PC-3 (cell line): ENCODE results near the gene ADAMTS15. TPM values are rescaled to one million over a fixed set of nuclear protein-coding genes. Genes with fewer than 3 reads are reported as not detected.

Experiments used
- ATAC-seq: fragments of 200-7000 bp; cut with Tn5 transposase; 2 replicates; pipeline ENCODE4 v1.9.1; 2020; ENCODE audit warnings: mild to moderate bottlenecking, moderate library complexity
- BruUV-seq: library from RNA; stranded (reverse); fragments of 400-500 nt; replicated peaks from 2 replicates; lab custom pipeline; 2021; lab: Mats Ljungman, UMichigan
- CTCF ChIA-PET: fragments of 300-600 bp; sonication (Branson Sonifier 250); formaldehyde crosslinking; loops from one replicate; lab custom pipeline; 2022; ENCODE audit warnings: antibody characterized with exemption; lab: Charles Lee
- POLR2A ChIA-PET: fragments of 300-600 bp; sonication (Branson Sonifier 250); formaldehyde crosslinking; loops from one replicate; lab custom pipeline; 2022; ENCODE audit warnings: antibody characterized with exemption; ENCODE audit not compliant: unreplicated experiment; lab: Charles Lee
- DNase-seq: peaks from one replicate; pipeline ENCODE4 v3.0.0-alpha.2; 2015
- H2AFZ ChIP-seq: fragments of 300-600 bp; sonication (generic); 2 replicates; pipeline ENCODE4 v1.6.0; 2016; ENCODE audit warnings: antibody characterized with exemption, low read length
- H3F3A ChIP-seq: fragments of 300-600 bp; sonication (generic); one replicate; pipeline ENCODE4 v1.6.0; 2017; ENCODE audit warnings: antibody characterized with exemption, low read length, control low read depth, mild to moderate bottlenecking; ENCODE audit not compliant: unreplicated experiment
- H3K27ac ChIP-seq: fragments of 300-600 bp; sonication (generic); 2 replicates; pipeline ENCODE4 v1.5.1; 2016; ENCODE audit warnings: mild to moderate bottlenecking, low read length
- H3K27me3 ChIP-seq: fragments of 300-600 bp; sonication (generic); 2 replicates; pipeline ENCODE4 v1.6.1; 2016; ENCODE audit warnings: low read length, mixed read lengths
- H3K36me3 ChIP-seq: fragments of 300-600 bp; sonication (generic); 2 replicates; pipeline ENCODE4 v1.6.1; 2016; ENCODE audit warnings: low read depth, mixed run types, low read length, mixed read lengths
- H3K4me1 ChIP-seq: fragments of 300-600 bp; sonication (generic); 2 replicates; pipeline ENCODE4 v1.5.1; 2016; ENCODE audit warnings: low read length; ENCODE audit not compliant: insufficient read depth
- H3K4me2 ChIP-seq: fragments of 300-600 bp; sonication (generic); 2 replicates; pipeline ENCODE4 v1.6.0; 2016; ENCODE audit warnings: low read length
- H3K4me3 ChIP-seq: fragments of 300-600 bp; sonication (generic); 2 replicates; pipeline ENCODE4 v1.5.1; 2016; ENCODE audit warnings: mild to moderate bottlenecking, low read length, mixed read lengths
- H3K79me2 ChIP-seq: fragments of 300-600 bp; sonication (generic); 2 replicates; pipeline ENCODE4 v1.6.1; 2017; ENCODE audit warnings: low read length, mixed read lengths
- H3K9ac ChIP-seq: fragments of 300-600 bp; sonication (generic); 2 replicates; pipeline ENCODE4 v1.6.0; 2016; ENCODE audit warnings: mild to moderate bottlenecking, low read length
- H3K9me2 ChIP-seq: fragments of 300-600 bp; sonication (generic); replicated peaks from 2 replicates; pipeline ENCODE4 v1.6.1; 2016; ENCODE audit warnings: mixed run types, low read length, mixed read lengths
- H3K9me3 ChIP-seq: fragments of 300-600 bp; sonication (generic); 2 replicates; pipeline ENCODE4 v1.6.1; 2016; ENCODE audit warnings: low read length, mixed read lengths
- H4K20me1 ChIP-seq: fragments of 300-600 bp; sonication (generic); 2 replicates; pipeline ENCODE4 v1.6.1; 2016; ENCODE audit warnings: low read length, mixed read lengths
- CTCF ChIP-seq: fragments of 300-600 bp; sonication (generic); conservative IDR thresholded peaks from 2 replicates; pipeline ENCODE4 v1.5.1; 2017; ENCODE audit warnings: antibody characterized with exemption, low read depth, mild to moderate bottlenecking, low read length
- EZH2 ChIP-seq: fragments of 300-600 bp; sonication (generic); IDR thresholded peaks from one replicate; pipeline ENCODE4 v1.6.1; 2017; ENCODE audit warnings: antibody characterized with exemption, mild to moderate bottlenecking, low read length; ENCODE audit not compliant: unreplicated experiment
- EZH2phosphoT487 ChIP-seq: fragments of 300-600 bp; sonication (generic); IDR thresholded peaks from 2 replicates; pipeline ENCODE4 v1.6.1; 2018; ENCODE audit warnings: mild to moderate bottlenecking, antibody characterized with exemption, low read length, borderline replicate concordance
- intact Hi-C: fragments of 100-400 bp; cut with micrococcal nuclease; formaldehyde crosslinking; loops from 2 replicates; pipeline ENCODE4 v1.9.0; 2023
- total RNA-seq: library from RNA; depleted of rRNA; stranded (reverse); fragments of >200 nt; gene quantifications from 2 replicates; pipeline ENCODE4 v1.2.3, GENCODE V29; 2014

ADAMTS15 gene
- total RNA-seq, 1 experiment from 2014 or later: 16.8 TPM

- Histone ChIP-seq H3K27me3 (no peaks in the 10 kb centered on the region), H3F3A (no peaks in the 10 kb centered on the region), H3K27ac (no peak overlapping the region), H3K9ac (no peak overlapping the region), H3K4me3 (no peak overlapping the region), H3K4me1 (no peaks in the 10 kb centered on the region), H3K4me2 (no peak overlapping the region), H2AFZ (no peak overlapping the region), H3K79me2 (no peaks in the 10 kb centered on the region), H3K36me3 (peaks cover 26% of the 10 kb centered on the region), H4K20me1 (no peaks in the 10 kb centered on the region), H3K9me2 (no peaks in the 10 kb centered on the region), H3K9me3 (no peaks in the 10 kb centered on the region)
- ATAC-seq (no peak), DNase-seq (no peak)
- TF ChIP-seq EZH2phosphoT487 (no peak), CTCF (no peak), EZH2 (no peak)
- ChIA-PET POLR2A (no interaction called here), CTCF (no interaction called here)
- no TSS peak for BruUV-seq
- intact Hi-C loops: no loop called here
Observed at GRCh38 chr11:130470832-130471706, 22.6 kb downstream of the ADAMTS15 start.

DNA sequence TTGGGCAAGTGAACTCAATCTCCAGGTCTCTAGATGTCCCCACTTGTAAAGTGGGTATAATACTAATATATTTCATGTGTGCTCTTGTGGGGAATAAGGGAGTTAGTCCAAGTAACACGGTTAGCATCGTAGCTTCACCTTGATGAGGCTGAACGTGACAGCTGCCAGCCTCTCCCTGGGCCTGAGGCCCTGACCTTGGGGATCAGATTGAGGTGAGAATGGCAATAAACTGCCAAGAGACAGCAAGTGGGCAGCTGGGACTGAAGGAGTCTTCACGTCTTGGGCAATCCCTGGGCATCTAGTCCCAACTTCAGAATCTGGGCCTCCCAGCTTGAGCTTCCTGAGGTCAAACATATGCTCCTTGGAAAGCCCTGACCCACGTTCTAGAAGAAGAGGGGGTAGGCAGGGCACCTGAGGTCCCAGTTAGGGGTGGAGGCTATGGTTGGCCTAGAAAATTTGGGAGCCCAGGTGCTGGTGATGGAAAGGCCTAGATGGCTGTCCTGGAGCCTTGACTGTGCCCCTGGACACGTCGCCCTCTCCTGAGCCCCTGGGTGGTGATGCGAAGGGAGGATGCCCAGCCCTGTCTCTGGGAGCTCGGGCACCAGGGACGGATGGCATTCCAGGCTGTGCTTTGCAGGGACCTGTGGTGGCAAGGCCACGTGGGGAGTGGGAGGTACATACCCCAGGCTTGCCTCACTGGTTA is 23.4 kb downstream of the ADAMTS15 start:
- no peak for TF ChIP-seq EZH2phosphoT487
- no peak for TF ChIP-seq CTCF
- no peak for TF ChIP-seq EZH2
- BruUV-seq: no TSS peak
- Histone ChIP-seq H3K27me3 (no peaks in the 10 kb centered on the region), H2AFZ (no peak overlapping the region), H3K9me3 (no peaks in the 10 kb centered on the region), H4K20me1 (no peaks in the 10 kb centered on the region), H3K9me2 (no peaks in the 10 kb centered on the region), H3K79me2 (no peaks in the 10 kb centered on the region), H3K27ac (no peak overlapping the region), H3K4me3 (no peak overlapping the region), H3K4me2 (no peak overlapping the region), H3K9ac (no peak overlapping the region), H3K36me3 (peaks cover 20% of the 10 kb centered on the region), H3K4me1 (no peaks in the 10 kb centered on the region), H3F3A (no peaks in the 10 kb centered on the region)
- intact Hi-C loops: no loop called here
- ChIA-PET CTCF (no interaction called here), POLR2A (no interaction called here)
- DNase-seq (no peak), ATAC-seq (no peak)
